Left cardiac atrium (tissue), 4 donors: Measurements from ENCODE around the gene RGS6. TPM values are rescaled to one million over a fixed set of nuclear protein-coding genes. Genes with fewer than 3 reads are reported as not detected.
"Not testable (repeated sequence)": the region's sequence is repeated elsewhere in the genome, so short reads cannot be mapped to it uniquely, and the experiment has no call there.

Experiments
- ATAC-seq, 2 donors: fragments of 200-7000 bp; cut with Tn5 transposase; one replicate each; pipeline ENCODE4 v1.9.1; 2020; ENCODE audit warnings: mild to moderate bottlenecking in 2 of 2, moderate library complexity in 2 of 2
- DNase-seq: peaks from one replicate; pipeline ENCODE4 v3.0.0-alpha.2; 2020
- intact Hi-C, 2 donors: fragments of 100-400 bp; cut with DNase I; formaldehyde crosslinking; loops; one replicate each; pipeline versions ENCODE4 v1.14.1 to v1.15.1; 2022 to 2023
- total RNA-seq, 2 donors: library from RNA; stranded (reverse); fragmentation: NEBNext Ultra II Directional; extraction: Animal tissue kit (Norgen Biotek cat#: 25700); gene quantifications; one replicate each; pipeline ENCODE4 v1.2.1, GENCODE V29; 2021
- donor health status: DM: no; HTN: yes; CAD: no.
- donor health status: DM: no; HTN: yes; CAD: no; lungs with severe emphysema.
- donor health status: DM: yes; HTN: yes; CAD: no.
- donor health status: Dilated cardiomyopathy.

Gene RGS6
- total RNA-seq, 2 donors from 2014 or later: 12.4 to 18.5 TPM

DNA sequence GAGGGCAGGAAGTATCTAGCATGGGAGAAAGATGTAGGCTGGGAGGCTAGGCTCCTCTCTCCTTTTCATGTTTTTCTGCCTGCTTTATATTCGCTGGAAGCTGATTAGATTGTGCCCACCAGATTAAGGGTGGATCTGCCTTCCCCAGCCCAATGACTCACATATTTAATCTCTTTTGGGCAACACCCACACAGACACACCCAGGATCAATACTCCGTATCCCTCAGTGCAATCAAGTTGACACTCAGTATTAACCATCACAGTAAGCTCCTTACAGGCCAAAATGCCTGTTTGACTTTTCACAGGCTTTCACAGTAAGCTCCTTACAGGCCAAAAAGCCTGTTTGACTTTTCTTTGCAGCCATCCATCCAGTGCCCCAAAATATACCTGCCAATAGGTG is 9.4 kb downstream of the RGS6 start:
- ATAC-seq, DNase-seq, intact Hi-C loops: not testable (repeated sequence)

GRCh38 chr14:71942904-71943694 is 10.9 kb downstream of the RGS6 start:
- no peak for ATAC-seq
- intact Hi-C loops: no loop called here
- no peak for DNase-seq

DNA sequence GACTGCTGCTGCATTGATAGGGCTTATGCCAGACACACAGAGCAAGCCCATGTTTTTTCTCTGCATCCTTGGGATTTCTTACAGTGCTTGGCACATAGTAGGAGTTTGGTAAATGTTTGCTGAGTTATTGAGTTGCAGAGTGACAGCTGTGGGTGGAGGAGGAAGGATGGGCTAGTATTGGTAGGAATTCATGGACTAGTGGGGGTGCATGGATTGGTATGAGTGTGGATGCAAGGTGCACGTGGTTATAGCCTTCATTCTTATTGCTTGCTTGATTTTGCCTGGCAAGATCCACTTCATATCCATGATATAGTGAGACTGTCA is 11.4 kb downstream of the RGS6 start:
- ATAC-seq (no peak), DNase-seq (no peak)
- intact Hi-C loops: no loop called here

GRCh38 chr14:71947947-71948500 is 15.8 kb downstream of the RGS6 start:
- ATAC-seq (no peak), DNase-seq (no peak)
- intact Hi-C loops: no loop called here

DNA sequence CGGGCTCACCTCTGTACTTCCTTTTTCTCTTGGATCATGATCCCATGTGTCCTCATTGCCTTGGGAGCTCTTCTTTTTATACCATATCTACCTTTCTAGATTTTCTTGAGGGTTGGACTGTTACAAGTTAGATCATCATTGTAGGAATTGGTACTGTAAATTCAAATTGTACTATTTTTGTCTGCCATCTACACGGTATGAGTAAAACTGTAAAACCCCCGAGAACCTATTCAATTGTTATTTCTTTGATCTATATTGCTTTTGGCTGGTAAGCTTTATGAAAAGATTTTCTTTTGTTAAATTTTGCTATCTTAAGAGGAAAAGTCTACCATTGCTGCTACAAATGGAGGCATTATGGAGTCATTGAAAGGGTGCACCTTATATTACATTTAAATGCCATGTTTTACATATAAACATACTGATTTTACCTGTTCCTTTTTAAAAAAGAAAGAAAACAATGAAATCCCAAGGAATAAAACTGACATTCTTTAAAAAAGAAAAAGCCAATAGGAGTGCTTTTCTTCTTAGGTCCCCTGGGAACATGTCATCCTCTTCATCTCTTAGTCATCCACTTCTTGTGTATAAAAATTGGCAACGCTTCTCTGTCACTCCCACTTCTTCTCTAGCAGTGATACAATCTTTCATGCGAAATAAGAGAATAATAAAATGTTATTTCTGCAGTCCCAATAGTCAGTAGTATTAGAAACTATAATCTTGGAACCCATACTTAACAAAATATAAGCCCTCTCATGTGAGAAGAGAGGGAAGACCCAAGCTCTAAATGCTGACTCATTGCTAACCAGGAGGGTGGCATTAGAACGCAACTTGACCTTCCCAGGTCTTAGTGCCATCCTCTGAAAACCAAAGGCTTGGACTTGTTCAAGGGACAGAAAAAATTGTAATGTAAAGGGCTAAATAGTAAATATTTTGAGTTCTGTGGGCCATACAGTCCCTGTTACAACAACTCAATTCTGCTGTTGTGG is 20.4 kb downstream of the RGS6 start:
- DNase-seq (no peak), ATAC-seq (no peak)
- intact Hi-C loops: no loop called here

GRCh38 chr14:71956920-71957563 is 24.8 kb downstream of the RGS6 start:
- intact Hi-C loops: no loop called here
- ATAC-seq (no peak), DNase-seq (no peak)

- intact Hi-C loops: no loop called here
- ATAC-seq: no peak
These were observed 26.8 kb downstream of the RGS6 start for GRCh38 chr14:71959055-71959454.

DNA sequence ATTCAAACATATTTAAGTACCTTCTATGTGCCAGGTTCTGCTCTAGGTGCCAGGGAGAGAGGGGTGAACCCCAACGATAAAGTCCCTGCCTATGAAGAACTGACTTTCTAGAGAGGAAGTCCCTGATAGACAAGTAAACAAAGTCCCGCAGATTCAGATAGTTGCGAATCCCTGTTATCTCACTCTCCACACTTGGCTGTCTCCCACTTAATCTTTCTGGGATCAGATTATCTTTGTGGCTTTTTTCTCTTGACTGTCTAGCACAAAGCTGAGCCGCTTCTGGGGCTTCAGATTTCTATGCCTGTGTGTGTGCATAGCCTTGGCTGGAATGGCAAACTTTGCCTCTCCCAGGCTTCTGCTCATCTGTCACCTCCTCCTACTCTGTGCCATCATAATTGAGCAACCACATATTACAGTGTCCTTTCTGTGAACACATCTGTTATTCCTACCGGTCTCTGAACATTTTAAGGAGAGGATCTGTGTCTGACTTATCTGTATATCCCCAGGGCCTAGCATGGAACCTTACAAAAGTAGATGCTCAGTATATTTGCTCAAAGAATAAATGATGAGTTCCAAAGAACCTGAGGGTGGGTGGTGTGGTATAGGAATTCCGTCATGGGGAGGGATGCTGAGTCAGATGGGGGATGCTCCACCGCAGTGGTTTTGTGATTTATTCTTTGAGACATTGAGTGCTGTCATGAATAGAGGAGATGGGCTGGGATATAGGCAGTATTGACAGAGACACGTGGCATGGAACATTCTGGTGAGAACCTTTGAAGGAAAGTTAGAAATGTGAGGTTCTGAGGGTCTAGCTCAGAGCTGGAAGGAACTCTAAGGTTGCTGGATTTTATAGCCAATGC is 28.5 kb downstream of the RGS6 start:
- intact Hi-C loops: no loop called here
- DNase-seq (no peak), ATAC-seq (no peak)

More at GRCh38 chr14:71959055-71959454, 26.8 kb downstream of the RGS6 start:
- DNase-seq: no peak

GRCh38 chr14:71961972-71962371 is 29.7 kb downstream of the RGS6 start:
- ATAC-seq: no peak
- intact Hi-C loops: no loop called here
- DNase-seq: no peak

- ATAC-seq: no peak
- intact Hi-C loops: no loop called here
- DNase-seq: no peak
These were observed 32.5 kb downstream of the RGS6 start for GRCh38 chr14:71964716-71965115.

DNA sequence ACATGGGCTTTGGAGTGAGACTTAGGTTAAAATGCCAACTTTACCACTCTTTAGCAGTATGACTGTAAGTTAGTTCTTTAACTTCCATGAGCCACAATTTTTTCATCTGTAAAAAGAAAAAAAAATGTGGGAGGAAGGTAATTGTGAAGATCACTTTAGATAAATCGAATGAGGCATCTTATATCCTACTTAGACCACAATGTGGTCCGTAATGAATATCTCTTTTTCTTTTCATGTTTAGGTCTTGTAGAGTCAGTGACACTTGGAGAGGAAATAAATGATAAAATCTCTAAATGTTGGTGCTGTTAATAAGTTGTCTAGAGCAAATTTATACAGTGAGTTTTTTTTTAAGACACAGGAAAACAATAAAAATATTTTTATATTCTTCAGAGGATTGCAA is 34.3 kb downstream of the RGS6 start:
- DNase-seq (no peak), ATAC-seq (no peak)
- intact Hi-C loops: no loop called here

GRCh38 chr14:71967704-71968103 is 35.5 kb downstream of the RGS6 start:
- ATAC-seq (no peak), DNase-seq (no peak)
- intact Hi-C loops: no loop called here

- ATAC-seq: no peak
- no peak for DNase-seq
- intact Hi-C loops: no loop called here
These were observed 38.0 kb downstream of the RGS6 start for GRCh38 chr14:71970272-71970671.

DNA sequence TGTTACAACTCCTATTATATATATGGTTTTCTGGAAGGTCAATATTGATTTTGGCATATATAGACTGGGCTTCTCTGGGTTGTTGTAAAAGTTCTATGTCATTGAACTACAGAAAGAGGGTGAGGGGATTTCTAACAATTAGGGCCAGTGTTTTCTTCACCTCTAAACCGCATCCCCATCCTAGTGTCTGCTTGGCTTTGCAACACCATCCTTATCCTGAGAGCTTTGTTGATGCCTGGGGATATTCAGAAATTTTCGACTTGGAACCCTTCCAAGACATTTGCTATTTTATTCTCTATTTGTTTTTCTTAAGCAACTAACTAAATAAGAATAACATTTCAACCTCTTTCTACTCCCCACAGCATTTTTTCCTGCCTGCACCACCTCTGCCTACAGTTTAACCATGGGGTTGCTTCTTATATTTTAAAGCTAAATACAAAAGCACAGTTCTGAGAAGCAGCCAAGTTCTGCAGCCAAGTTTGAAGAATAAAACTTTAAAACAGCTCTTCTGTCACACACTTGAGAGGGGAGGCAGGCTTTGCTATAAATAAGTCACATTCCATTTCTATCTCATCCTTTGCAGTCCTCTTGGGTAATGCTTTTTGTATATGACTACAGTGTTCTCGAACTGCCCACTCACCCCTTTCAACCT is 53.4 kb downstream of the RGS6 start:
- intact Hi-C loops: no loop called here
- peak; percentile 87 for ATAC-seq
- no peak for DNase-seq

GRCh38 chr14:71988476-71988875 is 56.2 kb downstream of the RGS6 start:
- no peak for DNase-seq
- no peak for ATAC-seq
- intact Hi-C loops: no loop called here

- DNase-seq (no peak), ATAC-seq (no peak)
- intact Hi-C loops: no loop called here
These were observed 56.7 kb downstream of the RGS6 start for GRCh38 chr14:71988939-71989338.

DNA sequence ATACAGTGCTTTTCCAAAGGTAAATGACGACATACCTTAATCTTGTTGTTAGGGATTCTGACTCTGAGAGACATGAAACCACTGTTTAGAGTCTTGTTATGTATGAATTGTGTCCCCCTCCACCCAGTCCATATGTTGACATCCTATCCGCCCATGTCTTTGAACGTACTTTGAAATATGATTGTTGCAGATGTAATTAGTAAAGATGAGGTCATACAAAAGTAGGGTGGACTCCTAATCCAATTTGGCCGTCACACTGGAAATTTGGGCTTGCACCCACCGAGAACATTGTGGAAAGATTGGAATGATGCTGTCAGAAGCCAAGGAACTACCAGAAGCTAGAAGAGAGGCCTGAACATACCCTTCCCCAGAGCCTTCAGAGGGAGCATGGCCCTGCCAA is 62.2 kb downstream of the RGS6 start:
- ATAC-seq: no peak
- no peak for DNase-seq
- intact Hi-C loops: no loop called here

- no peak for DNase-seq
- peak in 1 of 2 donors; percentile 19 for ATAC-seq
- intact Hi-C loops: no loop called here
These were observed 63.5 kb downstream of the RGS6 start for GRCh38 chr14:71995741-71996140.
